ENCODE data around the gene SMARCE1.
A peak's percentile ranks its signal among the peaks of the same experiment; 100 is the strongest.
"Not testable (repeated sequence)": the region's sequence is repeated elsewhere in the genome, so short reads cannot be mapped to it uniquely, and the experiment has no call there.

The SMARCE1 gene

DNA sequence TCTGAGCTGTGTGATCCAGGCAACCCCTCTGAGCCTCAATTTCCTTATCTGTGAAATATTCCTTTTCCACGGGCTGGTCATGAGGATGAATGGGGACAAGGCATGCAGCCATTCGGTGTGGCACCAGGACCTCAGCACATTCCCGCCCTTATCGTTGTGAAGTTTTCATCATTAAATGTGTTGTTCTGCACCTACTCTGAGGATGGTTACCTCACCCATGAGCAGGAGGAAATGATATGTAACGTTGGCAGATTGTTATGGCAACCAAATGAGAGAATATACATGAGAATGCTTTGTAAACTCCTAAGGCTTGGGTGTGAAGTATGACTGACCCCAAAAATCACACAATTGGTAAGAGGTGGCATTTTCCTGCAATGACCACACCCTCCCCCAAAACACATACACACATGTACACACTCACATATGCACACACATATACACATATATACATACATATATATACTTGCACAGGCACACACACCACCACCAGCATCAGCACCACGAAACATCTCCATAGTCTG is 39.5 kb downstream of the SMARCE1 start:
- no peak for DNase-seq

GRCh38 chr17:40607641-40608040 is 40.0 kb downstream of the SMARCE1 start:
- peak; percentile 25 for DNase-seq

GRCh38 chr17:40606548-40607353 is 40.9 kb downstream of the SMARCE1 start:
- DNase-seq: no peak

DNA sequence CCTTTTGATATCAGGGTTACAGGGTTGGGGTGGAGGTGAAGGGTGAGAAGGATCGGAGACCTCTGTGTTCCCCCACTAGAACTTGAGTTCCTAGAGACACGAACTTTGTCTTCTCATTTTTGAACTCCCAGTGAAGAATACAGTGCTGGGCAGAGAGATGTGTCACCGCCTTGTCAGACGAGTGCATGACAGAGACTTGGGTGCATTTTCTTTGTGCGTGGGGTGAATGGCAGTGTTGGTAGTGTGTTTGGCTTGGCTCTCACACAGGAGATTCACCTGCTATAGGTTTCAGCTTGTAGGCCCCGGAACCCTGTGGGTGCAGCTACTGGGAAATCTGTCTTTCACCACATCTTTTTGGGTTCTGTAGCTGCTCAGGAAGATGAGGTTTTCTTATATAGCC is 42.3 kb downstream of the SMARCE1 start:
- no peak for DNase-seq

DNA sequence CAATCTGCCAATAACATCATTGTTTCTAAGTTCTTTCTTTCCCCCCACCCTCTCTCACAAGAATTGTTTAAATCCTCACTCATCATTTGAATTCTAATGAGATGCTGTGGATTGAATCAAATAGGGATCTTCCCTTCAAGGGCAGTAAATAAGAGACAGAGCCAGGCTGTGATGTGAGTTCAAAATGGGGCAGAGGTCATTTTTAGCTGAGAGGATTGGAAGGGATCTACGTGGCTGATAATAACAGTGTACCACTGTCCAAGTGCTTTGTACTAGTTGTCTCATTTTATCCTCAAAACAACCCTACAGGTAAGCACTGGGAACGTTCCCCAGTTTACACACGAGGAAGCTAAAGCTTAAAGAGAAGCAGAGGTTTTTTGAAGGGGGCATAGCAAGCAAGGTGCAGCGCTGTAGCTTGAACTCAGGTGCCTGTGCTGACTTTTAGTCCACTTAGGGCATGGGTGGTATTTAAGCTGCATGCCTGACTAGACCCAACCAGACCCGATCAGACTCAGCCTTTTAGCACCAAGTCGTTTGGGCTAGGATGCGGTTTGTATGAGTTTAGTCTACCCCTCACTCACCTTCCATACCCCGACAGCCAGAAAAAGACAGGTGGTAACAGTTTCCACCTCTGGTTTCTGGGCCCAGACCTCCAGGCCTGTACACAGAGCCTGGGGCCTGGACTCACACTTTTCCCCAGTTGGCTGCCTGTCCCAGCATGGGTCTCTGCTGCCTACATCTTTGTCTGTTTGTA is 43.1 kb downstream of the SMARCE1 start:
- DNase-seq: no peak

GRCh38 chr17:40602445-40603443 is 44.9 kb downstream of the SMARCE1 start:
- DNase-seq: no peak

GRCh38 chr17:40600486-40601046 is 47.1 kb downstream of the SMARCE1 start:
- no peak for DNase-seq

DNA sequence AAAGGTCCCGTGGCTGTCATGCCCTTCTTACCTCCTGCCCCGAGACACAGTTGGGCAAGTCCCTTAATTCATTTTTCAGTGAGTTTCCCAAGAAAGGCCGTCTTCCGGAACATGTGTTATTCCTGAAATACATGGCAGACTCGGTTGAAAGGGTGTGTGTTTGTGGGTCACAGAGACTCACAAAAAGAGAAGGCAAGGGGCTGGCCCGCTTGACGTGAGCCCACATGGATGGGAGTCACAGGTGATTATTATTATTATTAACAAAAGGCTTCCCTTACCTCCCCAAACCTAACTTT is 48.2 kb downstream of the SMARCE1 start:
- no peak for DNase-seq

GRCh38 chr17:40598619-40599467 is 48.8 kb downstream of the SMARCE1 start:
- DNase-seq: no peak

GRCh38 chr17:40598301-40598618 is 49.4 kb downstream of the SMARCE1 start:
- DNase-seq: no peak

- no peak for DNase-seq
These were observed 49.9 kb downstream of the SMARCE1 start for GRCh38 chr17:40597556-40598300.

- DNase-seq: no peak
These were observed 50.5 kb downstream of the SMARCE1 start for GRCh38 chr17:40597156-40597555.

DNA sequence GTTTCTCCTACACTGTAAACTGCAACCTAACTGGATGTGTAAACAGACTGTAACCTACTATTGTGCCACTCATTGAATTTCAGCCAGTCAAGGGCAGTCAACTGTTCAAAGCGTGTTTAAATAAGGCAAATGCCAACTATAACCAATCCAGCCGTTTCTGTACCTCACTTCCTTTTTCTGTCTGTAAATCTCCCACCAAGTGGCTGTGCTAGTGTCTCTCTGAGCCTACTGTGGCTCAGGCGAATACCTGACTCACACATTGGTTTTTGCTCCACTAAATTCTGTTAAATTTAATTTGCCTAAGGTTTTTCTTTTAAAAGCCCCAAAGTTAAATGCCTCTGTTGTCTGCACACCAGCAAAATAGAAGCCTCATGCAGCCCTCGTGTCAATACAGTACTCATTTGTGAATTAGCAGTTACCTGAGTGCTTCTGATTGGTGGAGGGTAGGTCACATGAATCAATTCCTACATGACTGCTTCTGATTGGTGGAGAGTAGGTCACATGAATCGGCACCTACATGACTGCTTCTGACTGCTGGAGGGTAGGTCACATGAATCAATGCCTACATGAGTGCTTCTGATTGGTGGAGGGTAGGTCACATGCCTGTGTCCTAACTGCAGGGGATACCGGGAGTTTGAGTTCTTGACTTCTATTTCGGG is 51.2 kb downstream of the SMARCE1 start:
- no peak for DNase-seq

- DNase-seq: no peak
These were observed 56.9 kb downstream of the SMARCE1 start for GRCh38 chr17:40590742-40591141.

GRCh38 chr17:40588552-40588951 is 59.1 kb downstream of the SMARCE1 start:
- no peak for DNase-seq

DNA sequence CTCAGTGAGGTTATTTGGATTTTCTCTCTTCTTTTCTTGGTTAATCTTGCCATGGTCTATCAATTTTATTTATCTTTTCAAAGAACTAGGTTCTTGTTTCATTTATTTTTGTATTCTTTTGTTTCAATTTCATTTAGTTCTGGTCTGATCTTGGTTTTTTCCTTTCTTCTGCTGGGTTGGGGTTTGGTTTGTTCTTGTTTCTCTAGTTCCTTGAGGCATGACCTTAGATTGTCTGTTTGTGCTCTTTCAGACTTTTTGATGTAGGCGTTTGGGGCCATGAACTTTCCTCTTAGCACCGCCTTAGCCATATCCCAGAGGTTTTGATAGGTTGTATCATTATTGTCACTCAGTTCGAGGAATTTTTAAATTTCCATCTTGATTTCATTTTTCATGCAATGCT is 61.4 kb downstream of the SMARCE1 start:
- DNase-seq: not testable (repeated sequence)

GRCh38 chr17:40584950-40585349 is 62.7 kb downstream of the SMARCE1 start:
- not testable (repeated sequence) for DNase-seq

- peak; percentile 40 for DNase-seq
These were observed 65.2 kb downstream of the SMARCE1 start for GRCh38 chr17:40582328-40582901.

- no peak for DNase-seq
These were observed 67.5 kb downstream of the SMARCE1 start for GRCh38 chr17:40580140-40580539.

DNA sequence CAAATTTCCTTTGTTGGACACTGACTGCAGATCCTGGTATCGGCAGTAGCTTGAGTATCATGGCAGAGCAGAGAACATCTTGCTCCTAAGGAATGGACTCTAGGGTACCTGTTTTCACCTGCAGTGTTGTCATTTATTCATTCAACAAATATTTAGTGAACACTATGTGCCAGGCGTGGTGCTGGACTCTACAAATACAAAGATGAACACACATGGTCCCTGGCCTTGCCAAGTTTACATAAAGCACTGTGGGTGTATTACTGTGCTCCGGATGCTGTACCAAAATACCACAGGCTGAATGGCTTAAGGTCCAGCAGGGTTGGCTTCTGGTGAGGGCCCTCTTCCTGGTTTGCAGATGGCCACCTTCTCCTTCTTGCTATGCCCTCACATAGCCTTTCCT is 68.1 kb downstream of the SMARCE1 start:
- no peak for DNase-seq

All from activated gamma-delta T cell (primary cell).